Psoas muscle (tissue), 8 donors: ENCODE measurements around the gene TEAD1. TPM values are rescaled to one million over a fixed set of nuclear protein-coding genes. Genes with fewer than 3 reads are reported as not detected.
A peak's percentile ranks its signal among the peaks of the same experiment; 100 is the strongest.

Source experiments
- ATAC-seq, 4 donors: fragments of 200-7000 bp; cut with Tn5 transposase; one replicate each; pipeline ENCODE4 v1.9.1; 2020; ENCODE audit warnings: moderate library complexity in 3 of 4, mild to moderate bottlenecking in 2 of 4
- DNase-seq, 2 donors: peaks; one replicate each; pipeline ENCODE4 v3.0.0-alpha.2; 2020
- H3K27ac ChIP-seq: fragments of 200-600 bp; one replicate; pipeline ENCODE4 v1.8.0; 2022
- H3K27me3 ChIP-seq, 3 donors: fragments of 200-600 bp in 1 of 3; one replicate each; pipeline versions ENCODE4 v1.6.1 to v1.8.0; 2013 to 2022; ENCODE audit warnings: low read length in 2 of 3, mild to moderate bottlenecking in 2 of 3, moderate library complexity in 1 of 3; ENCODE audit not compliant: insufficient read depth in 3 of 3
- H3K36me3 ChIP-seq, 2 donors: fragments of 200-600 bp in 1 of 2; one replicate each; pipeline versions ENCODE4 v1.6.1 to v1.8.0; 2013 to 2022; ENCODE audit warnings: low read depth in 1 of 2, mild to moderate bottlenecking in 1 of 2, moderate library complexity in 1 of 2; ENCODE audit not compliant: insufficient read depth in 1 of 2
- H3K4me1 ChIP-seq: fragments of 200-600 bp; one replicate; pipeline ENCODE4 v1.8.0; 2022
- H3K4me3 ChIP-seq: fragments of 200-600 bp; one replicate; pipeline ENCODE4 v1.8.0; 2022; ENCODE audit warnings: mild to moderate bottlenecking
- H3K9me3 ChIP-seq: fragments of 200-600 bp; one replicate; pipeline ENCODE4 v1.8.0; 2022
- WGBS, 3 donors: extraction: QIAGEN DNeasy Blood & Tissue Kit; methylation state at CpG; one replicate each; pipeline versions ENCODE4 v1.1.6 to v1.1.7; 2013; 5-methylcytosine and 5-hydroxymethylcytosine counted together
- intact Hi-C, 2 donors: fragments of 100-400 bp; cut with DNase I; formaldehyde crosslinking; loops; one replicate each; pipeline versions ENCODE4 v1.11.0 to v1.14.2; 2022
- polyA plus RNA-seq, 3 donors: library from polyadenylated mRNA; stranded (reverse); fragments of 200-250 nt; gene quantifications; one replicate each; pipeline ENCODE4 v1.2.3, GENCODE V29; 2013
- total RNA-seq, 4 donors: library from RNA; stranded (reverse); fragmentation: NEBNext Ultra II Directional in 2 of 4; extraction: Animal tissue kit (Norgen Biotek cat#: 25700) in 2 of 4; gene quantifications; one replicate each; pipeline versions ENCODE4 v1.2.1 to v1.2.4, GENCODE V29; 2021 to 2023
- TF ChIP-seq, protein P1 (sequence below): fragments of 200-600 bp; IDR thresholded peaks from one replicate; pipeline ENCODE4 v1.8.0; 2022; ENCODE audit warnings: antibody characterized with exemption
- donor health status: healthy with polysubstance abuse.
- donor health status: DM: no; HTN: no; CAD: no; lungs with moderate emphysema.
- donor health status: Bipolar disorder and iron deficiency.
- donor health status: healthy.
- donor health status: DM: yes; HTN: yes; CAD: no.
- donor health status: DM: no; HTN: no; CAD: no.
- donor health status: DM: no; HTN: no; CAD: no.
- donor health status: DM: yes; HTN: yes; CAD: no.

The TEAD1 gene
- total and polyA plus RNA-seq, 7 donors: 11.3 to 178 (median 112) TPM

DNA sequence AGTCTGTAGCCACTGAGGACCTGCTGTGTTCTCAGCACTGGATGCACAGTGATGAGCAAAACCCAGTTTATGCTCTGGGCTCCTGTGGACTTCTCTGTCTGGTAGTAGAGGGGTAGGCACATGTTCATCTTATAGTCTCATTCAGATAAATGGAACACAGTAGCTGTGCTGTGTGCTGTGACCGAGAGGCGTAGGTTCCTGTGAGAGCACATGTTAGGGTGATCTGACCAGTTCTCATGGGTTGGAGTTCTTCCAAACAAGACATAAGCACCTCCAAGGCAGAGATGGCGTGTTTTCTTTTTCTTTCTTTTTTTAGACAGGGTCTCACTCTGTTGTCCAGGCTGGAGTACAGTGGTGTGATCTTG is 180.1 kb downstream of the TEAD1 start:
- peak in 1 of 4 donors; percentile 7 for ATAC-seq
- peaks cover 39% of the 10 kb centered on the region for H3K4me1 ChIP-seq

DNA sequence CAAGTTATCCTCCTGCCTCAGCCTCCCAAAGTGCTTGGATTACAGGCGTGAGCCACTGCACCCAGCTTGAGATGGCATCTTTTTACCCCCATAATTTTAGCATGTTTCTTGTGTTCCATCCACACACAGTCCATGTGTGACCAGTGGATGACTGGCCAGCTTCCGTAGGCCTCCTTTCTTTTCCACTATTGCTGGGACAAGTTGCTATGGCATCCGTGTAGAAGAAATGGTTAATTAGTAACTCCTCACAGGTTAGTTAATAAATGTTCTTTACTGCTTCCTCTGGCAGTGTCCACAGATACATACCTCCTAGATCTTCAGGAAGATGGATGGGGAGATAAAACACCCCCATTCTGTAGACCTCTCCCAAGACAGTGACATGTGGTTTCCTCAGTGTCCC is 180.6 kb downstream of the TEAD1 start:
- WGBS, 3 donors: 89 to 97% (median 91%) methylated on average over 3 of the region's 3 CpGs
- ATAC-seq: no peak
- TF ChIP-seq, protein P1, sequence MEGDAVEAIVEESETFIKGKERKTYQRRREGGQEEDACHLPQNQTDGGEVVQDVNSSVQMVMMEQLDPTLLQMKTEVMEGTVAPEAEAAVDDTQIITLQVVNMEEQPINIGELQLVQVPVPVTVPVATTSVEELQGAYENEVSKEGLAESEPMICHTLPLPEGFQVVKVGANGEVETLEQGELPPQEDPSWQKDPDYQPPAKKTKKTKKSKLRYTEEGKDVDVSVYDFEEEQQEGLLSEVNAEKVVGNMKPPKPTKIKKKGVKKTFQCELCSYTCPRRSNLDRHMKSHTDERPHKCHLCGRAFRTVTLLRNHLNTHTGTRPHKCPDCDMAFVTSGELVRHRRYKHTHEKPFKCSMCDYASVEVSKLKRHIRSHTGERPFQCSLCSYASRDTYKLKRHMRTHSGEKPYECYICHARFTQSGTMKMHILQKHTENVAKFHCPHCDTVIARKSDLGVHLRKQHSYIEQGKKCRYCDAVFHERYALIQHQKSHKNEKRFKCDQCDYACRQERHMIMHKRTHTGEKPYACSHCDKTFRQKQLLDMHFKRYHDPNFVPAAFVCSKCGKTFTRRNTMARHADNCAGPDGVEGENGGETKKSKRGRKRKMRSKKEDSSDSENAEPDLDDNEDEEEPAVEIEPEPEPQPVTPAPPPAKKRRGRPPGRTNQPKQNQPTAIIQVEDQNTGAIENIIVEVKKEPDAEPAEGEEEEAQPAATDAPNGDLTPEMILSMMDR: no peak
- Histone ChIP-seq H3K4me1 (peaks cover 34% of the 10 kb centered on the region), H3K36me3 (no peaks in the 10 kb centered on the region), H3K4me3 (no peak overlapping the region), H3K9me3 (no peaks in the 10 kb centered on the region), H3K27ac (no peak overlapping the region), H3K27me3 (no peaks in the 10 kb centered on the region)
- DNase-seq: no peak
- intact Hi-C loops: no loop called here

More for the DNA sequence above, 180.1 kb downstream of the TEAD1 start:
- Histone ChIP-seq H3K9me3 (no peaks in the 10 kb centered on the region), H3K27me3 (no peaks in the 10 kb centered on the region), H3K4me3 (no peak overlapping the region), H3K27ac (peak overlapping the region; percentile 79), H3K36me3 (no peaks in the 10 kb centered on the region)
- intact Hi-C loops: no loop called here
- 84 to 96% (median 92%) methylated on average over 3 of the region's 3 CpGs for WGBS, 3 donors
- TF ChIP-seq, protein P1: no peak
- DNase-seq: no peak

DNA sequence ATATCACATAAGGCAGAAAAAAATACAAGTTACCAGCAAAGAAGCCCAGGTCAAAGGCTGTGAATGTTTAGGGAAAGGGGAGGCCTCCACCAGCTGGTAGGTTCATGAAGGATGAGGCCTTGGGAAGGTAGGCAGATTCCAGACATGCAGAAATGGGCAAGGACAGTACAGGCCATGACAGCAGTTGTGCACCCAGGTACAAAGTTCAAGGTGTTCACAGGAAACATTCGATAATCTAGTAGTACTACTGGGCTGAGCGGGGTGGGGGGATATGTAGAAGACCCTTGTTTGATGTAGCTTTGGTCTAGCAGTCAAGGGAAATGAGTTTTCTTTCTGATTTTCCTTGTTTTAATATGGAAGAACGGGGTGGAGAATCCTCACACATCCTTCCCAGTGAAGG is 182.1 kb downstream of the TEAD1 start:
- WGBS, 3 donors: 50 to 95% (median 72%) methylated on average over 3 of the region's 3 CpGs
- peaks cover 40% of the 10 kb centered on the region for H3K4me1 ChIP-seq
- no peak overlapping the region for H3K4me3 ChIP-seq
- intact Hi-C loops: no loop called here
- H3K27me3 ChIP-seq: no peaks in the 10 kb centered on the region
- no peak overlapping the region for H3K27ac ChIP-seq
- H3K36me3 ChIP-seq: no peaks in the 10 kb centered on the region
- TF ChIP-seq, protein P1: no peak
- ATAC-seq: no peak
- H3K9me3 ChIP-seq: no peaks in the 10 kb centered on the region
- no peak for DNase-seq

DNA sequence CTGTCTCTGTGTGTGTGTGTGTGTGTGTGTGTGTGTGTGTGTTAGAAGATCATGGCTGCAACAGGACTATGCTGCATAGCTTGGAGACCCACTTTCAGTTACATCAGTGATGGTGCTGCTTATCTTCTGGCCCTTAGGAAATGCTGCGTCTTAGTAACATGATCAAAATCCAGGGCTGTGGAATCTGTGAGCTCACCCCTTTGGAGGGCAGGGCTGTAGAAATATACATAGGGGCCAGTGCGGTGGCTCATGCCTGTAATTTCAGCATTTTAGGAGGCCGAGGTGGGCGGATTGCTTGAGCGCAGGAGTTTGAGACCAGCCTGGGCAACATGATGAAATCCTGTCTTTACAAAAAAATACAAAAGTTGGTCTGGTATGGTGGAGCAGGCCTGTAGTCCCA is 183.4 kb downstream of the TEAD1 start:
- WGBS, 3 donors: 90 to 93% (median 90%) methylated on average over 5 of the region's 5 CpGs
- Histone ChIP-seq H3K27me3 (no peaks in the 10 kb centered on the region), H3K4me3 (no peak overlapping the region), H3K36me3 (no peaks in the 10 kb centered on the region), H3K9me3 (no peaks in the 10 kb centered on the region), H3K27ac (no peak overlapping the region), H3K4me1 (peaks cover 42% of the 10 kb centered on the region)
- no peak for ATAC-seq
- no peak for DNase-seq
- TF ChIP-seq, protein P1: no peak
- intact Hi-C loops: no loop called here

DNA sequence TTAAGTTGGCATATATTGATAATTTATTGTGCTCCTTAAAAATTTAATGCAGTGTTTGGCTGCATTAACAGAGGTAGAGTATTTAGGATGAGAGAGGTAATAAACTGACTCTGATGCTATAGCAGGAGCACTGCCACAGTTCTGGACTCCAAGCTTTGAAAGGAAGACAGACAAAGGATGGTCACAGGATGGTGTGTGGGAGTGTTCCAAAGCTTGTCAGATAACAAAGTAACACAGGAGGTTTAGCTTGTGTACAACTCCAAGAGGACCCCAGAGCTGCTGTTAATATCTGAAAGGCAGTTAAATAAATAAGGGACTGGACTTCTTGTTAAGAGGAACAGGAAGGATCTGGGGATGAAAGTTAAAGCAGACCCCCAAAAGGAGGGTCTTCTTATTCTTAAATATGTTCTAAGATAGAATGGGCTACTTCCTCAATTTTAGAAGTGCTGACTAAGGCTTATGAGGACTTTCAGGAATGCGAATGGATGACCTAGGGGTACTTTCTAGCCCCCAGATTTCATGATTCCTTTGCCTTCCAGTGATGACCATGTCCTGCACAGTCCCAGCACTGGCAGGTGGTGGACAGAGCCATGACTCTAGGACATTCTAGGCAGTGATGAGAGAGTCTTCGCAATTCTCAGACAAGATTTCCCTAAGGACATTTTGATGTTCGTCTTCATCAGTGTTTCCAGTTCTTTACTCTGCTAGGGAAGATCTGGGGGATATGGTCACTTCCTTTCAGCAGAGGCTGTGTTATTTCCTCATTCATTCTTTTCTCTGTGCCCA is 185.8 kb downstream of the TEAD1 start:
- Histone ChIP-seq H3K4me3 (no peak overlapping the region), H3K36me3 (no peaks in the 10 kb centered on the region), H3K27ac (no peak overlapping the region), H3K27me3 (no peaks in the 10 kb centered on the region), H3K4me1 (peaks cover 27% of the 10 kb centered on the region), H3K9me3 (no peaks in the 10 kb centered on the region)
- 84 to 87% (median 87%) methylated on average over 3 of the region's 3 CpGs for WGBS, 3 donors
- ATAC-seq (peak in 2 of 4 donors; percentile 18 to 34), DNase-seq (no peak)
- TF ChIP-seq, protein P1: no peak
- intact Hi-C loops: no loop called here
